Pancreas (tissue), 10 donors: ENCODE measurements around the gene ATP9A. TPM values are rescaled to one million over a fixed set of nuclear protein-coding genes. Genes with fewer than 3 reads are reported as not detected.

Experiments
- ATAC-seq, 4 donors: fragments of 200-7000 bp; cut with Tn5 transposase; one replicate each; pipeline versions ENCODE4 v1.8.0 to v1.9.1; 2020; ENCODE audit warnings: mild to moderate bottlenecking in 4 of 4, moderate library complexity in 4 of 4
- DNase-seq, 6 donors: peaks; one replicate each; pipeline ENCODE4 v3.0.0-alpha.2; 2020
- FAIRE-seq: peaks from 2 replicates; lab custom pipeline; 2012; peaks lifted over from hg19 to GRCh38; lab: Jason Lieb, UNC
- H3K27ac ChIP-seq, 4 donors: fragments of 200-600 bp; sonication (generic); 1 replicate in 3 of 4; 2 replicates in 1 of 4; pipeline versions ENCODE4 v1.5.0 to v1.8.0; 2020
- H3K27me3 ChIP-seq, 4 donors: fragments of 200-600 bp; one replicate each; pipeline ENCODE4 v1.8.0; 2021
- H3K36me3 ChIP-seq, 3 donors: fragments of 200-600 bp; sonication (generic) in 1 of 3; one replicate each; pipeline versions ENCODE4 v1.5.0 to v1.8.0; 2020 to 2021
- H3K4me1 ChIP-seq, 3 donors: fragments of 200-600 bp; one replicate each; pipeline ENCODE4 v1.8.0; 2021
- H3K4me3 ChIP-seq, 4 donors: fragments of 200-600 bp; sonication (generic) in 2 of 4; one replicate each; pipeline versions ENCODE4 v1.5.0 to v1.8.0; 2020 to 2021
- H3K9me3 ChIP-seq, 4 donors: fragments of 200-600 bp; one replicate each; pipeline ENCODE4 v1.8.0; 2021
- WGBS, 2 donors: extraction: QIAGEN DNeasy Blood & Tissue Kit; methylation state at CpG; one replicate each; pipeline ENCODE4 v1.1.7; 2013; 5-methylcytosine and 5-hydroxymethylcytosine counted together
- intact Hi-C, 3 donors: fragments of 100-400 bp; cut with DNase I; formaldehyde crosslinking; loops; one replicate each; pipeline versions ENCODE4 v1.11.1 to v1.14.2; 2022
- polyA plus RNA-seq, 2 donors: library from polyadenylated mRNA; stranded (reverse); fragments of 200-250 nt; gene quantifications; one replicate each; pipeline ENCODE4 v1.2.3, GENCODE V29; 2013
- total RNA-seq, 6 donors: library from RNA; stranded (reverse); fragmentation: NEBNext Ultra II Directional in 4 of 6; extraction: Animal tissue kit (Norgen Biotek cat#: 25700) in 4 of 6; gene quantifications; one replicate each; pipeline versions ENCODE4 v1.2.1 to v1.2.4, GENCODE V29; 2021 to 2023
- TF ChIP-seq, protein P1 (sequence below), 4 donors: fragments of 200-600 bp; sonication (generic) in 3 of 4; IDR thresholded peaks; one replicate each; pipeline versions ENCODE4 v1.5.0 to v1.8.0; 2021; ENCODE audit warnings: antibody characterized with exemption in 4 of 4
- donor health status: healthy with polysubstance abuse.
- donor health status: DM: no; HTN: no; CAD: no; lungs with moderate emphysema.
- donor health status: DM: no; HTN: no; CAD: no.
- donor health status: control.
- donor health status: control.
- donor health status: Bipolar disorder and iron deficiency.
- donor health status: DM: yes; HTN: yes; CAD: no.
- donor health status: DM: no; HTN: no; CAD: no.
- donor health status: DM: no; HTN: no; CAD: no.
- donor health status: DM: yes; HTN: yes; CAD: no.

ATP9A gene
- total and polyA plus RNA-seq, 8 donors = 5.8 to 41.0 (median 20.0) TPM

DNA sequence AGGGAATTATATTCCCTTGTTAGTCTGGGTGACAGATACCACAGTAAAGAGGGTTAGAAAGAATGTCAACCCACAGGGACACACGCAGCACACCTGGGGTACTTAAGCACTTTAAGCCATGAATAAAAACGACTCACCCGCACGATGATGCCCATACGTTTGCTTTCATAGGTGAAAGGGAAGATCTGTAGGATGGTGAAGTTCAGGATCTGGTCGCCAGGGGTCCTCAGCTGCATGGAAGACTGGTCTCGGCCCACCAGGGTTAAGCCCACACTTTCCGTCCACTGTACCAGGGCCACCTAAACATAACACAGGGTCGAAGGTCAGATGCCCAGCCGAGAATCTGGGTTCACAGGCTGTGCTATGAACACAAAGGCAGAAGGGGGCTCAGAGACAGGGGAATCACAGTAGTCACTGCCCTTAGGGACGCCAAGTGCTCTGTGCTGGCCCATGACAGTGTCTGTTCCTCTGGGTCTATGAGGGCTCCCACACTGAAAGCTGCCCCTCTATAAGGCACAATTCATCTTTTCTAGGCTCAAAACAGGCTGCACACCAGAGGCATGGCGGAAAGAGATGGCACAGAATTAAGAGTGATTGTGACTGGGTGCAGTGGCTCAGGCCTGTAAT, 128.9 kb downstream of the ATP9A start:
- intact Hi-C loops = no loop called here
- TF ChIP-seq, protein P1, sequence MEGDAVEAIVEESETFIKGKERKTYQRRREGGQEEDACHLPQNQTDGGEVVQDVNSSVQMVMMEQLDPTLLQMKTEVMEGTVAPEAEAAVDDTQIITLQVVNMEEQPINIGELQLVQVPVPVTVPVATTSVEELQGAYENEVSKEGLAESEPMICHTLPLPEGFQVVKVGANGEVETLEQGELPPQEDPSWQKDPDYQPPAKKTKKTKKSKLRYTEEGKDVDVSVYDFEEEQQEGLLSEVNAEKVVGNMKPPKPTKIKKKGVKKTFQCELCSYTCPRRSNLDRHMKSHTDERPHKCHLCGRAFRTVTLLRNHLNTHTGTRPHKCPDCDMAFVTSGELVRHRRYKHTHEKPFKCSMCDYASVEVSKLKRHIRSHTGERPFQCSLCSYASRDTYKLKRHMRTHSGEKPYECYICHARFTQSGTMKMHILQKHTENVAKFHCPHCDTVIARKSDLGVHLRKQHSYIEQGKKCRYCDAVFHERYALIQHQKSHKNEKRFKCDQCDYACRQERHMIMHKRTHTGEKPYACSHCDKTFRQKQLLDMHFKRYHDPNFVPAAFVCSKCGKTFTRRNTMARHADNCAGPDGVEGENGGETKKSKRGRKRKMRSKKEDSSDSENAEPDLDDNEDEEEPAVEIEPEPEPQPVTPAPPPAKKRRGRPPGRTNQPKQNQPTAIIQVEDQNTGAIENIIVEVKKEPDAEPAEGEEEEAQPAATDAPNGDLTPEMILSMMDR (IDR thresholded peaks at IDR 0.05) = peak; percentile 55 to 76 (median 62)
- Histone ChIP-seq H3K27ac (no peak overlapping the region), H3K27me3 (no peaks in the 10 kb centered on the region), H3K36me3 (peaks cover 0 to 5% (median 0%) of the 10 kb centered on the region in 3 donors), H3K4me3 (no peak overlapping the region), H3K4me1 (no peaks in the 10 kb centered on the region), H3K9me3 (no peaks in the 10 kb centered on the region)
- 30 to 31% methylated on average over 12 of the region's 12 CpGs for WGBS, 2 donors
- DNase-seq (peak; percentile 30 to 82 (median 59)), FAIRE-seq (no peak), ATAC-seq (peak; percentile 54 to 82 (median 76))

DNA sequence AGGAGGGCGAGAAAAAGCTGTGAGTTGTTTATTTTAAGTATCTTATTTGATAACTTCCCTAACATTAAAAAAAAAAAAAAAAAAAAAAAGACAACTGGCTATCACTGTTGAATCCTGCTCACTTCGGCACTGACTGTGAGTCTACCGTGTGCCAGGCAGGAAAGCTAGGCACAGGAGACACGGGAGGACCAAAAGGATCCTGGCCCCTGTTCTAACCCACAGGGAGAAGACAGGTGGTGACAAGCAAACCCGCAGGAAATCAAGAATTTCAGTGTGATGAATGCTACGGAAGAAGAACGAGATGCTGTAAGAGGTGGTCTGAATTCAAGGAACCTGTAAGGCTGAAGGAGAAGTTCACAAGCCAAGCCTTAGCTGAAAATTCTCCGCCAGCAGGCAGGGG, 130.9 kb downstream of the ATP9A start:
- no peak for DNase-seq
- TF ChIP-seq, protein P1 (IDR thresholded peaks at IDR 0.05) = no peak
- Histone ChIP-seq H3K9me3 (no peaks in the 10 kb centered on the region), H3K27ac (no peak overlapping the region), H3K4me3 (no peak overlapping the region), H3K36me3 (peaks cover 0 to 5% (median 0%) of the 10 kb centered on the region in 3 donors), H3K4me1 (no peaks in the 10 kb centered on the region), H3K27me3 (no peaks in the 10 kb centered on the region)
- ATAC-seq = no peak
- intact Hi-C loops = no loop called here
- WGBS, 2 donors = 75 to 83% methylated on average over 8 of the region's 8 CpGs
- FAIRE-seq = no peak

DNA sequence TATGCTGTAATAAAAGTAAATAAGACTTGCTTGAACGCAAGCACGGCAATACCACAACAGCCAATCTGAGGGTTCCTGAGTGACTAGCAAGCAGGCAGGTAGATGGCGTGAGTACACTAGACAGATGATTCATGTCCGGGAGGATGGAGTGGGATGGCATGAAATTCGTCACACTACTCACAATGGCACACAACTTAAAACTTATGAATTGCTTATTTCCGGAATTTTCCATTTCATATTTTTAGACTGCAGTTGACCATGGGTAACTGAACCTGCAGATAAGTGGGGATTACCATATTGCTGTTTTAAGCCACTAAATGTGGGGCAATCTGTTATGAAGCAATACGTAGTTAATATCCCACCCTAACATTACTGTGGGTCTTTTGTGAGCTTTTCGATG, 132.1 kb downstream of the ATP9A start:
- FAIRE-seq (no peak), DNase-seq (no peak), ATAC-seq (no peak)
- no peaks in the 10 kb centered on the region for H3K4me1 ChIP-seq
- H3K27me3 ChIP-seq = no peaks in the 10 kb centered on the region
- no peak overlapping the region for H3K4me3 ChIP-seq
- intact Hi-C loops = no loop called here
- TF ChIP-seq, protein P1 (IDR thresholded peaks at IDR 0.05) = no peak
- no peak overlapping the region for H3K27ac ChIP-seq
- peaks cover 0 to 5% (median 0%) of the 10 kb centered on the region in 3 donors for H3K36me3 ChIP-seq
- 94 to 95% methylated on average over 8 of the region's 8 CpGs for WGBS, 2 donors
- no peaks in the 10 kb centered on the region for H3K9me3 ChIP-seq

DNA sequence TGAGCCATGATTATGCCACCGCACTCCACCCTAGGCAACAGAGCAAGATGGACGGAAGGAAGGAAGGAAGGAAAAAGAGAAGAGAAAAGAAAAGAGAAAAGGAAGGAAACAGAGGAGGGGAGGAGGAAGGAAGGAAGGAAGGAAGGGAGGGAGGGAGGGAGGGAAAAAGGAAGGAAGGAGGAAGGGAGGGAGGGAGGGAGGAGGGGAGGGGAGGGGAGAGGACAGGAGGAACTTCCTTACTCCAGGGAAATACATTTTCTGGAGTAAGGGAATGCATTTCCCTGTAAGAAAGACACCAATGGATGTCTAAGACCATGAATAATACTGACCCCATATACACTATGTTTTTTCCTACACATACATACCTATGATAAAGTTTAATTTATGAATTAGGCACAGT, 132.5 kb downstream of the ATP9A start:
- no peaks in the 10 kb centered on the region for H3K9me3 ChIP-seq
- H3K4me3 ChIP-seq = no peak overlapping the region
- no peak for DNase-seq
- H3K27ac ChIP-seq = no peak overlapping the region
- no peaks in the 10 kb centered on the region for H3K27me3 ChIP-seq
- WGBS, 2 donors = 90 to 98% methylated on average over 2 of the region's 2 CpGs
- FAIRE-seq = no peak
- no peak for ATAC-seq
- H3K4me1 ChIP-seq = no peaks in the 10 kb centered on the region
- TF ChIP-seq, protein P1 (IDR thresholded peaks at IDR 0.05) = no peak
- intact Hi-C loops = no loop called here
- peaks cover 0 to 5% (median 0%) of the 10 kb centered on the region in 3 donors for H3K36me3 ChIP-seq

DNA sequence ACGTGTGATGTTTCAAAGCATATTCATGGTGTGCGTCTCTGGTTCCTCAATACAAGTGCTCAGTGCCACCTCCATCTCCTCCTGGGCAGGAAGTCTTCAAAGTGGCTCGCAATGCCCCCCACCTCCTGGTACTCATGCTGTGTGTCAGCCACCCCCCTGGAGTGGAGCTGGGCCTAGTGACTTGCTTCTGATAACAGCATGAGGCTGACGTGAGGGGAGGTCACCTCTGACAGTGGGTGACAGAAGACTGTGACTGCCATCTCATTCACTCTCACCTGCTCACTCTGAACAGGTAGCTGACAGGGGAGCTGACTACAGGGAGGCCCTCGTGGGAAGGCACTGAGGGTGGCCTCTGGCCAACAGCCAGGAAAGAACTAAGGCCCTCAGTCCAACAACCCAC, 133.3 kb downstream of the ATP9A start:
- no peak for ATAC-seq
- intact Hi-C loops = no loop called here
- no peak overlapping the region for H3K27ac ChIP-seq
- peak in 2 of 6 donors; percentile 31 to 40 for DNase-seq
- TF ChIP-seq, protein P1 (IDR thresholded peaks at IDR 0.05) = no peak
- FAIRE-seq = no peak
- H3K4me1 ChIP-seq = no peaks in the 10 kb centered on the region
- H3K4me3 ChIP-seq = no peak overlapping the region
- H3K27me3 ChIP-seq = no peaks in the 10 kb centered on the region
- WGBS, 2 donors = 66 to 69% methylated on average over 5 of the region's 5 CpGs
- H3K36me3 ChIP-seq = peaks cover 0 to 5% (median 0%) of the 10 kb centered on the region in 3 donors
- H3K9me3 ChIP-seq = no peaks in the 10 kb centered on the region
